A549 treated with RU486 at 1 μM for 4 hours (cell line): ENCODE measurements around the gene CLEC18C. TPM values are rescaled to one million over a fixed set of nuclear protein-coding genes. Genes with fewer than 3 reads are reported as not detected.

Source experiments
- total RNA-seq: library from RNA; stranded (reverse); fragments of 200-300 nt; extraction: Qiagen RNA extraction; gene quantifications from 5 replicates; pipeline ENCODE4 v1.2.3, GENCODE V29; 2022; ENCODE audit warnings: low read depth

CLEC18C gene
- total RNA-seq: 0.08 to 0.13 TPM in 2 of 5 replicates, not detected in the others

DNA sequence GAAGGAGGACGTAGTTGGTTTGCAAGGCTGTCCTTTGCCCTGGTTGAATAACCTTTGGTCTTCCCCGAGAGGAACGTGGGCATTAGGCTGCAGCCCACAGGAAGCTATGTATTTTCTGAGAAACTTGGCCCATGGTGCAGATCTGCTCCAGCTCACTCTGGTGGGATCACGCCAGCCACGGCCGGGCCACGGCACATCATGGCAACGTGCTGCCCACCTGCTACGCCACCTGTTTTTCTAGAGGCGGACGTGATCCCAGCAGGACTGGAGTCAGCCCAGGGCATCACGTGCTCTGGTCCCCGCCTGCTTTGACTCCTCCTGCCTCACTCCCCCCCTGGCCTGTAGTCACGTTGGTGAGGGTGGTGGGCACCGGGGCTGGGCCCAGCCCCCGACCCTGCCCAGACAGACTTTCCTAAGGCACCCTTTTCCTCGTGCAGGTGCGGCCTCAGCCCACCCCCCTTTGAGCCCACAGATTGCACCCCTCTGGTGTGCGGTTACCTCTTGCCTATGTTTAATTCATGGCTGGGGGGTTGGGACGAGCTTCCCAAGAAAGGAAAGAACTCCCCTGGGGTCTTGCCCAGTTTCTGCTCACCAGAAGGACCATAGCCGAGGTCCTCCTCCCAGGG, at the start of gene CLEC18C:
Gene CLEC18C (plus strand): TSS at position 576 of the 626 bp plus-strand sequence. CDS start 492 bp downstream, outside the sequence.

Other genes starting within 250 kb of the CLEC18C start
- 0.07 to 0.13 TPM (median 0.08 TPM) in 3 of 5 replicates, not detected in the others for gene CLEC18A, start 222.5 kb upstream of the CLEC18C start, total RNA-seq
- 12.2 to 15.7 TPM (median 15.1 TPM) in 5 replicates for gene PDPR, start 59.5 kb upstream of the CLEC18C start, total RNA-seq
- gene EXOSC6, start 78.2 kb downstream of the CLEC18C start, total RNA-seq: 14.3 to 18.4 TPM (median 16.7 TPM) in 5 replicates
- gene AARS1, start 115.7 kb downstream of the CLEC18C start, total RNA-seq: 90.7 to 101 TPM (median 92.8 TPM) in 5 replicates
- 29.8 to 34.5 TPM (median 30.5 TPM) in 5 replicates for gene DDX19B, start 125.4 kb downstream of the CLEC18C start, total RNA-seq
- gene DDX19A, start 173.1 kb downstream of the CLEC18C start, total RNA-seq: 38.1 to 42.8 TPM (median 40.3 TPM) in 5 replicates